ENCODE results near the gene TTC34.

Gene TTC34

GRCh38 chr1:2807678-2808385 lies 6.3 kb upstream of the TTC34 start:
- H3K4me1 ChIP-seq (ENCODE audit: control insufficient read depth, insufficient read depth, low read length): no peaks in the 10 kb centered on the region
- no peak overlapping the region for H3K9ac ChIP-seq (ENCODE audit: low read depth, low read length)
- peaks cover 11% of the 10 kb centered on the region for H3K9me3 ChIP-seq (replicated peaks; ENCODE audit: low read length)
- no peak overlapping the region for H3K4me3 ChIP-seq (ENCODE audit: low read length)
- H3K36me3 ChIP-seq (ENCODE audit: insufficient read depth, low read length): no peaks in the 10 kb centered on the region
- no peaks in the 10 kb centered on the region for H3K27me3 ChIP-seq (ENCODE audit: control insufficient read depth, insufficient read depth, low read length)
- no peak overlapping the region for H3K4me2 ChIP-seq (ENCODE audit: low read length)

- Histone ChIP-seq H3K4me3 (ENCODE audit: low read length) (no peak overlapping the region), H3K4me2 (ENCODE audit: low read length) (no peak overlapping the region), H3K36me3 (ENCODE audit: insufficient read depth, low read length) (no peaks in the 10 kb centered on the region), H3K27me3 (ENCODE audit: control insufficient read depth, insufficient read depth, low read length) (no peaks in the 10 kb centered on the region), H3K4me1 (ENCODE audit: control insufficient read depth, insufficient read depth, low read length) (no peaks in the 10 kb centered on the region), H3K9me3 (replicated peaks; ENCODE audit: low read length) (peaks cover 11% of the 10 kb centered on the region), H3K9ac (ENCODE audit: low read depth, low read length) (no peak overlapping the region)
Observed at GRCh38 chr1:2807036-2807435, 5.5 kb upstream of the TTC34 start.

- no peaks in the 10 kb centered on the region for H3K27me3 ChIP-seq (ENCODE audit: control insufficient read depth, insufficient read depth, low read length)
- H3K36me3 ChIP-seq (ENCODE audit: insufficient read depth, low read length): no peaks in the 10 kb centered on the region
- H3K9ac ChIP-seq (ENCODE audit: low read depth, low read length): no peak overlapping the region
- no peaks in the 10 kb centered on the region for H3K4me1 ChIP-seq (ENCODE audit: control insufficient read depth, insufficient read depth, low read length)
- no peak overlapping the region for H3K4me3 ChIP-seq (ENCODE audit: low read length)
- no peak overlapping the region for H3K4me2 ChIP-seq (ENCODE audit: low read length)
- peaks cover 11% of the 10 kb centered on the region for H3K9me3 ChIP-seq (replicated peaks; ENCODE audit: low read length)
Observed at GRCh38 chr1:2806591-2806990, 5.1 kb upstream of the TTC34 start.

GRCh38 chr1:2805801-2806430 lies 4.4 kb upstream of the TTC34 start:
- no peaks in the 10 kb centered on the region for H3K27me3 ChIP-seq (ENCODE audit: control insufficient read depth, insufficient read depth, low read length)
- no peaks in the 10 kb centered on the region for H3K36me3 ChIP-seq (ENCODE audit: insufficient read depth, low read length)
- H3K4me3 ChIP-seq (ENCODE audit: low read length): no peak overlapping the region
- no peaks in the 10 kb centered on the region for H3K4me1 ChIP-seq (ENCODE audit: control insufficient read depth, insufficient read depth, low read length)
- H3K9me3 ChIP-seq (replicated peaks; ENCODE audit: low read length): peaks cover 11% of the 10 kb centered on the region
- H3K9ac ChIP-seq (ENCODE audit: low read depth, low read length): no peak overlapping the region
- no peak overlapping the region for H3K4me2 ChIP-seq (ENCODE audit: low read length)

- Histone ChIP-seq H3K4me2 (ENCODE audit: low read length) (no peak overlapping the region), H3K9ac (ENCODE audit: low read depth, low read length) (no peak overlapping the region), H3K36me3 (ENCODE audit: insufficient read depth, low read length) (no peaks in the 10 kb centered on the region), H3K4me3 (ENCODE audit: low read length) (no peak overlapping the region), H3K9me3 (replicated peaks; ENCODE audit: low read length) (peaks cover 15% of the 10 kb centered on the region), H3K27me3 (ENCODE audit: control insufficient read depth, insufficient read depth, low read length) (no peaks in the 10 kb centered on the region), H3K4me1 (ENCODE audit: control insufficient read depth, insufficient read depth, low read length) (no peaks in the 10 kb centered on the region)
Observed at GRCh38 chr1:2804628-2805351, 3.3 kb upstream of the TTC34 start.

GRCh38 chr1:2803931-2804627 lies 2.6 kb upstream of the TTC34 start:
- H3K27me3 ChIP-seq (ENCODE audit: control insufficient read depth, insufficient read depth, low read length): no peaks in the 10 kb centered on the region
- H3K9me3 ChIP-seq (replicated peaks; ENCODE audit: low read length): peaks cover 15% of the 10 kb centered on the region
- H3K9ac ChIP-seq (ENCODE audit: low read depth, low read length): no peak overlapping the region

GRCh38 chr1:2803086-2803930 lies 1.8 kb upstream of the TTC34 start:
- H3K36me3 ChIP-seq (ENCODE audit: insufficient read depth, low read length): no peaks in the 10 kb centered on the region
- no peaks in the 10 kb centered on the region for H3K27me3 ChIP-seq (ENCODE audit: control insufficient read depth, insufficient read depth, low read length)
- H3K4me1 ChIP-seq (ENCODE audit: control insufficient read depth, insufficient read depth, low read length): no peaks in the 10 kb centered on the region
- no peak overlapping the region for H3K9ac ChIP-seq (ENCODE audit: low read depth, low read length)
- H3K4me2 ChIP-seq (ENCODE audit: low read length): no peak overlapping the region
- peaks cover 15% of the 10 kb centered on the region for H3K9me3 ChIP-seq (replicated peaks; ENCODE audit: low read length)
- no peak overlapping the region for H3K4me3 ChIP-seq (ENCODE audit: low read length)

More at GRCh38 chr1:2803931-2804627, 2.6 kb upstream of the TTC34 start:
- no peak overlapping the region for H3K4me2 ChIP-seq (ENCODE audit: low read length)
- H3K4me1 ChIP-seq (ENCODE audit: control insufficient read depth, insufficient read depth, low read length): no peaks in the 10 kb centered on the region
- H3K36me3 ChIP-seq (ENCODE audit: insufficient read depth, low read length): no peaks in the 10 kb centered on the region
- no peak overlapping the region for H3K4me3 ChIP-seq (ENCODE audit: low read length)

GRCh38 chr1:2802421-2802961 lies 998 bp upstream of the TTC34 start:
- Histone ChIP-seq H3K9ac (ENCODE audit: low read depth, low read length) (no peak overlapping the region), H3K27me3 (ENCODE audit: control insufficient read depth, insufficient read depth, low read length) (no peaks in the 10 kb centered on the region), H3K9me3 (replicated peaks; ENCODE audit: low read length) (peaks cover 12% of the 10 kb centered on the region), H3K4me1 (ENCODE audit: control insufficient read depth, insufficient read depth, low read length) (no peaks in the 10 kb centered on the region), H3K4me3 (ENCODE audit: low read length) (no peak overlapping the region), H3K4me2 (ENCODE audit: low read length) (no peak overlapping the region), H3K36me3 (ENCODE audit: insufficient read depth, low read length) (no peaks in the 10 kb centered on the region)

- Histone ChIP-seq H3K9me3 (replicated peaks; ENCODE audit: low read length) (peaks cover 8% of the 10 kb centered on the region), H3K9ac (ENCODE audit: low read depth, low read length) (no peak overlapping the region), H3K4me2 (ENCODE audit: low read length) (no peak overlapping the region), H3K4me3 (ENCODE audit: low read length) (no peak overlapping the region), H3K27me3 (ENCODE audit: control insufficient read depth, insufficient read depth, low read length) (no peaks in the 10 kb centered on the region), H3K36me3 (ENCODE audit: insufficient read depth, low read length) (no peaks in the 10 kb centered on the region), H3K4me1 (ENCODE audit: control insufficient read depth, insufficient read depth, low read length) (no peaks in the 10 kb centered on the region)
Observed at GRCh38 chr1:2801046-2801445, 447 bp downstream of the TTC34 start.

GRCh38 chr1:2800664-2801045 lies 838 bp downstream of the TTC34 start:
- H3K9ac ChIP-seq (ENCODE audit: low read depth, low read length): no peak overlapping the region
- H3K9me3 ChIP-seq (replicated peaks; ENCODE audit: low read length): peaks cover 5% of the 10 kb centered on the region
- H3K36me3 ChIP-seq (ENCODE audit: insufficient read depth, low read length): no peaks in the 10 kb centered on the region
- no peak overlapping the region for H3K4me3 ChIP-seq (ENCODE audit: low read length)
- H3K4me2 ChIP-seq (ENCODE audit: low read length): no peak overlapping the region
- no peaks in the 10 kb centered on the region for H3K27me3 ChIP-seq (ENCODE audit: control insufficient read depth, insufficient read depth, low read length)
- H3K4me1 ChIP-seq (ENCODE audit: control insufficient read depth, insufficient read depth, low read length): no peaks in the 10 kb centered on the region

Data from skeletal muscle satellite cell (primary cell).